Psoas muscle (tissue), 8 donors: ENCODE measurements around the gene AKR1B1. TPM values are rescaled to one million over a fixed set of nuclear protein-coding genes. Genes with fewer than 3 reads are reported as not detected.
"Not testable (repeated sequence)": the region's sequence is repeated elsewhere in the genome, so short reads cannot be mapped to it uniquely, and the experiment has no call there.

Experiments used
- ATAC-seq, 4 donors: fragments of 200-7000 bp; cut with Tn5 transposase; one replicate each; pipeline ENCODE4 v1.9.1; 2020; ENCODE audit warnings: moderate library complexity in 3 of 4, mild to moderate bottlenecking in 2 of 4
- DNase-seq, 2 donors: peaks; one replicate each; pipeline ENCODE4 v3.0.0-alpha.2; 2020
- H3K27ac ChIP-seq: fragments of 200-600 bp; one replicate; pipeline ENCODE4 v1.8.0; 2022
- H3K27me3 ChIP-seq, 3 donors: fragments of 200-600 bp in 1 of 3; one replicate each; pipeline versions ENCODE4 v1.6.1 to v1.8.0; 2013 to 2022; ENCODE audit warnings: low read length in 2 of 3, mild to moderate bottlenecking in 2 of 3, moderate library complexity in 1 of 3; ENCODE audit not compliant: insufficient read depth in 3 of 3
- H3K36me3 ChIP-seq, 2 donors: fragments of 200-600 bp in 1 of 2; one replicate each; pipeline versions ENCODE4 v1.6.1 to v1.8.0; 2013 to 2022; ENCODE audit warnings: low read depth in 1 of 2, mild to moderate bottlenecking in 1 of 2, moderate library complexity in 1 of 2; ENCODE audit not compliant: insufficient read depth in 1 of 2
- H3K4me1 ChIP-seq: fragments of 200-600 bp; one replicate; pipeline ENCODE4 v1.8.0; 2022
- H3K4me3 ChIP-seq: fragments of 200-600 bp; one replicate; pipeline ENCODE4 v1.8.0; 2022; ENCODE audit warnings: mild to moderate bottlenecking
- H3K9me3 ChIP-seq: fragments of 200-600 bp; one replicate; pipeline ENCODE4 v1.8.0; 2022
- CTCF ChIP-seq: fragments of 200-600 bp; IDR thresholded peaks from one replicate; pipeline ENCODE4 v1.8.0; 2022; ENCODE audit warnings: antibody characterized with exemption
- WGBS, 3 donors: extraction: QIAGEN DNeasy Blood & Tissue Kit; methylation state at CpG; one replicate each; pipeline versions ENCODE4 v1.1.6 to v1.1.7; 2013; 5-methylcytosine and 5-hydroxymethylcytosine counted together
- intact Hi-C, 2 donors: fragments of 100-400 bp; cut with DNase I; formaldehyde crosslinking; loops; one replicate each; pipeline versions ENCODE4 v1.11.0 to v1.14.2; 2022
- polyA plus RNA-seq, 3 donors: library from polyadenylated mRNA; stranded (reverse); fragments of 200-250 nt; gene quantifications; one replicate each; pipeline ENCODE4 v1.2.3, GENCODE V29; 2013
- total RNA-seq, 4 donors: library from RNA; stranded (reverse); fragmentation: NEBNext Ultra II Directional in 2 of 4; extraction: Animal tissue kit (Norgen Biotek cat#: 25700) in 2 of 4; gene quantifications; one replicate each; pipeline versions ENCODE4 v1.2.1 to v1.2.4, GENCODE V29; 2021 to 2023
- donor health status: healthy with polysubstance abuse.
- donor health status: DM: no; HTN: no; CAD: no; lungs with moderate emphysema.
- donor health status: Bipolar disorder and iron deficiency.
- donor health status: healthy.
- donor health status: DM: yes; HTN: yes; CAD: no.
- donor health status: DM: no; HTN: no; CAD: no.
- donor health status: DM: no; HTN: no; CAD: no.
- donor health status: DM: yes; HTN: yes; CAD: no.

AKR1B1 gene
- total and polyA plus RNA-seq, 7 donors = 147 to 274 (median 198) TPM

- peaks cover 4% of the 10 kb centered on the region for H3K4me1 ChIP-seq
- no peaks in the 10 kb centered on the region for H3K36me3 ChIP-seq
- peaks cover 0 to 2% (median 0%) of the 10 kb centered on the region in 3 donors for H3K27me3 ChIP-seq
- H3K27ac ChIP-seq = no peak overlapping the region
- TF ChIP-seq CTCF = no peak
- H3K4me3 ChIP-seq = no peak overlapping the region
- no peak for ATAC-seq
- WGBS, 3 donors = 67 to 73% (median 67%) methylated on average over 5 of the region's 5 CpGs
- no peak for DNase-seq
- no peaks in the 10 kb centered on the region for H3K9me3 ChIP-seq
- intact Hi-C loops = no loop called here
Measured at GRCh38 chr7:134500982-134501381, 42.1 kb upstream of the AKR1B1 start.

GRCh38 chr7:134500406-134500805 lies 41.5 kb upstream of the AKR1B1 start:
- DNase-seq = no peak
- intact Hi-C loops = no loop called here
- Histone ChIP-seq H3K9me3 (no peaks in the 10 kb centered on the region), H3K36me3 (no peaks in the 10 kb centered on the region), H3K27me3 (peaks cover 0 to 2% (median 0%) of the 10 kb centered on the region in 3 donors), H3K4me1 (peaks cover 4% of the 10 kb centered on the region), H3K4me3 (no peak overlapping the region), H3K27ac (no peak overlapping the region)
- 78 to 86% (median 80%) methylated on average over 2 of the region's 2 CpGs for WGBS, 3 donors
- no peak for TF ChIP-seq CTCF
- no peak for ATAC-seq

GRCh38 chr7:134495546-134495945 lies 36.6 kb upstream of the AKR1B1 start:
- Histone ChIP-seq H3K4me3 (no peak overlapping the region), H3K27me3 (peaks cover 0 to 2% (median 0%) of the 10 kb centered on the region in 3 donors), H3K4me1 (no peaks in the 10 kb centered on the region), H3K36me3 (no peaks in the 10 kb centered on the region), H3K9me3 (no peaks in the 10 kb centered on the region), H3K27ac (no peak overlapping the region)
- ATAC-seq = no peak
- WGBS, 3 donors = 77 to 96% (median 93%) methylated on average over 1 of the region's 1 CpG
- no peak for DNase-seq
- intact Hi-C loops = no loop called here
- TF ChIP-seq CTCF = no peak

GRCh38 chr7:134493091-134493490 lies 34.2 kb upstream of the AKR1B1 start:
- 74 to 77% (median 76%) methylated on average over 2 of the region's 2 CpGs for WGBS, 3 donors
- intact Hi-C loops = no loop called here

GRCh38 chr7:134487721-134488120 lies 28.8 kb upstream of the AKR1B1 start:
- WGBS, 3 donors = 65 to 71% (median 68%) methylated on average over 4 of the region's 4 CpGs

More at GRCh38 chr7:134493091-134493490, 34.2 kb upstream of the AKR1B1 start:
- no peak for TF ChIP-seq CTCF
- Histone ChIP-seq H3K36me3 (no peaks in the 10 kb centered on the region), H3K27me3 (peaks cover 0 to 2% (median 0%) of the 10 kb centered on the region in 3 donors), H3K4me1 (no peaks in the 10 kb centered on the region), H3K4me3 (no peak overlapping the region), H3K27ac (no peak overlapping the region), H3K9me3 (no peaks in the 10 kb centered on the region)
- ATAC-seq = no peak
- no peak for DNase-seq

More at GRCh38 chr7:134487721-134488120, 28.8 kb upstream of the AKR1B1 start:
- H3K4me1 ChIP-seq, H3K27ac ChIP-seq, H3K27me3 ChIP-seq, DNase-seq, ATAC-seq, H3K9me3 ChIP-seq, H3K4me3 ChIP-seq, intact Hi-C loops, H3K36me3 ChIP-seq: not testable (repeated sequence)
